Endodermal cell (in vitro differentiated cells): ENCODE data around the gene PRKCE. TPM values are rescaled to one million over a fixed set of nuclear protein-coding genes. Genes with fewer than 3 reads are reported as not detected.

Experiments used
- DNase-seq: peaks from one replicate; pipeline ENCODE4 v3.0.0-alpha.2; 2017
- H3K27ac ChIP-seq: 2 replicates; pipeline ENCODE4 v1.5.1; 2013; ENCODE audit warnings: mild to moderate bottlenecking, low read depth, low read length, moderate library complexity
- H3K27me3 ChIP-seq: 2 replicates; pipeline ENCODE4 v1.6.1; 2013; ENCODE audit warnings: mild to moderate bottlenecking, low read length, moderate library complexity; ENCODE audit not compliant: insufficient read depth, control insufficient read depth, poor library complexity, severe bottlenecking
- H3K36me3 ChIP-seq: 2 replicates; pipeline ENCODE4 v1.7.0; 2013; ENCODE audit warnings: mild to moderate bottlenecking, low read length, moderate library complexity; ENCODE audit not compliant: control insufficient read depth, insufficient read depth
- H3K4me1 ChIP-seq: one replicate; pipeline ENCODE4 v1.7.0; 2013; ENCODE audit warnings: low read length; ENCODE audit not compliant: control insufficient read depth, insufficient read depth
- H3K4me3 ChIP-seq: 2 replicates; pipeline ENCODE4 v1.5.1; 2013; ENCODE audit warnings: mild to moderate bottlenecking, low read length, moderate library complexity
- H3K9ac ChIP-seq: 2 replicates; pipeline ENCODE4 v1.6.1; 2013; ENCODE audit warnings: mild to moderate bottlenecking, low read length, moderate library complexity; ENCODE audit not compliant: poor library complexity, severe bottlenecking; ENCODE audit errors: extremely low read depth
- H3K9me3 ChIP-seq: 2 replicates; pipeline ENCODE4 v1.6.1; 2013; ENCODE audit warnings: mild to moderate bottlenecking, low read length, moderate library complexity; ENCODE audit not compliant: control insufficient read depth
- H3K27ac Mint-ChIP-seq: 2 replicates; pipeline ENCODE4 v1.8.0; 2020; ENCODE audit warnings: mixed read lengths
- H3K27me3 Mint-ChIP-seq: 2 replicates; pipeline ENCODE4 v1.8.0; 2021; ENCODE audit warnings: mild to moderate bottlenecking, mixed read lengths; ENCODE audit not compliant: insufficient read depth
- H3K36me3 Mint-ChIP-seq: 2 replicates; pipeline ENCODE4 v1.8.0; 2020; ENCODE audit warnings: low read depth, mixed read lengths
- H3K4me1 Mint-ChIP-seq: 2 replicates; pipeline ENCODE4 v1.8.0; 2020; ENCODE audit warnings: mixed read lengths
- H3K4me3 Mint-ChIP-seq: 2 replicates; pipeline ENCODE4 v1.8.0; 2020; ENCODE audit warnings: mild to moderate bottlenecking, moderate library complexity, mixed read lengths
- H3K9me3 Mint-ChIP-seq: 2 replicates; pipeline ENCODE4 v1.8.0; 2020; ENCODE audit warnings: mild to moderate bottlenecking, mixed read lengths
- WGBS, 2 experiments: methylation state at CpG; one replicate each; pipeline versions ENCODE4 v1.1.5 to v1.1.7; 2013; ENCODE audit warnings: missing lambda C conversion rate in 2 of 2, mixed read lengths in 1 of 2; ENCODE audit not compliant: insufficient coverage in 1 of 2, insufficient read length in 1 of 2; 5-methylcytosine and 5-hydroxymethylcytosine counted together
- total RNA-seq, 2 donors: library from RNA; stranded (reverse); fragmentation: NEBNext Ultra II Directional in 1 of 2; extraction: Animal tissue kit (Norgen Biotek cat#: 25700) in 1 of 2; gene quantifications; 2 replicates in 1 of 2; 3 replicates in 1 of 2; pipeline ENCODE4 v1.2.1, GENCODE V29; 2021
- TF ChIP-seq, protein P1 (sequence below): fragments of 200-600 bp; sonication (generic); conservative IDR thresholded peaks from 2 replicates; pipeline ENCODE4 v1.5.0; 2021; ENCODE audit warnings: antibody characterized with exemption, mild to moderate bottlenecking

PRKCE gene
- total RNA-seq, 2 donors from 2014 or later, result 1.4 to 1.7 TPM

DNA sequence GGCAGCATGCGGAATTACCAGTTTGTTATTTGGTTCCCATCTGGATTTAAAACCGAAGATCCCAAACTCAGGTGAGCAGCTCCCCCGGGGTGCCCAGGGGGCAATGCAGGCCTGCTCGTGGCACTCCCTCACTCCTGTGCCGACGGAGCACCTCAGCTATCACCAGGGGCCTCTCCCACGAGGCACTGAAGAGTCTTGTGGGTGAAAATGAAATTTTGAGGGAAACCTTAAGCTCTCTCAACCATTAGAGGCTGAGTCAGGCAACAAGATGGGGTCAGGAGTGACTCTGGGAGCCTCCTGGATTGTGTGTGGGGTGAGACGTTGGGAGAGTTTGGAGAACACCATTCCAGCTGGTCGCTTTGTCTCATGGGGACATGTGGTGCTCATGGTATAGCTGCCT lies 189.0 kb downstream of the PRKCE start:
- no peak overlapping the region for H3K27ac Mint-ChIP-seq
- TF ChIP-seq, protein P1, sequence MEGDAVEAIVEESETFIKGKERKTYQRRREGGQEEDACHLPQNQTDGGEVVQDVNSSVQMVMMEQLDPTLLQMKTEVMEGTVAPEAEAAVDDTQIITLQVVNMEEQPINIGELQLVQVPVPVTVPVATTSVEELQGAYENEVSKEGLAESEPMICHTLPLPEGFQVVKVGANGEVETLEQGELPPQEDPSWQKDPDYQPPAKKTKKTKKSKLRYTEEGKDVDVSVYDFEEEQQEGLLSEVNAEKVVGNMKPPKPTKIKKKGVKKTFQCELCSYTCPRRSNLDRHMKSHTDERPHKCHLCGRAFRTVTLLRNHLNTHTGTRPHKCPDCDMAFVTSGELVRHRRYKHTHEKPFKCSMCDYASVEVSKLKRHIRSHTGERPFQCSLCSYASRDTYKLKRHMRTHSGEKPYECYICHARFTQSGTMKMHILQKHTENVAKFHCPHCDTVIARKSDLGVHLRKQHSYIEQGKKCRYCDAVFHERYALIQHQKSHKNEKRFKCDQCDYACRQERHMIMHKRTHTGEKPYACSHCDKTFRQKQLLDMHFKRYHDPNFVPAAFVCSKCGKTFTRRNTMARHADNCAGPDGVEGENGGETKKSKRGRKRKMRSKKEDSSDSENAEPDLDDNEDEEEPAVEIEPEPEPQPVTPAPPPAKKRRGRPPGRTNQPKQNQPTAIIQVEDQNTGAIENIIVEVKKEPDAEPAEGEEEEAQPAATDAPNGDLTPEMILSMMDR, result peak; percentile 25
- H3K27me3 Mint-ChIP-seq, result peaks cover 3% of the 10 kb centered on the region

DNA sequence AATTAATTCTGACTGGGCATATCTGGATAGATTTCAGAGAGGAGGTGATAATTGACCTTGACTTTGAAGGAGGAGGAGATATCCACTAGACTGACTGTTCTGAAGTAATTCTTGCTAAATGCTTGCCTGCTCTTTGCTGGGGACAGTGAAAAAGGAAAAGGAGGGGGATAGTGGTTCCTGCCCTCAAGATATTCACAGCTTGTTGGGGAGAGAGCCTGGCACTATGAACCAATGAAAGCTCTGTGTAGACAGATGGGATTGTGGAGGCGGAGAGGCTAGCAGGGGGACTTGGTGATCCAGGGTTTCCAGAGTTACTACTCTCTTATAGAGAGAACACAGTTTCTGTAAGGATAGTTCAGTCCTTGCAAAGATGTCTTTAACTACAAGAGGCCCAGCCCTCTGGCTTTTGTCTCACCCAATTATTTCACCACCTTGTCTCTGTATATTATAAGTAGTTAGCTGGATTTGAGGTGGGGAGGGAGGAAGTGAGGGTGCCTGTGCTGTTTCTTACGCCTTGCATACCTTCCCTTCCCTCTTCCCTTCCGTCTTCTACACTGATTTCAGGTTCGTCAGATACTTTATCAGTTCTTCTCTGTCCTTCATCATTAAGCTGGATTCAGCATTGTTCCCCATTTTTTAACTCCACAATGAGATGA lies 190.4 kb downstream of the PRKCE start:
- H3K4me1 ChIP-seq, result no peaks in the 10 kb centered on the region
- no peak for DNase-seq
- no peaks in the 10 kb centered on the region for H3K36me3 ChIP-seq
- H3K9ac ChIP-seq, result no peak overlapping the region
- Mint-ChIP-seq H3K36me3 (no peaks in the 10 kb centered on the region), H3K27ac (no peak overlapping the region), H3K4me3 (no peak overlapping the region), H3K9me3 (no peaks in the 10 kb centered on the region), H3K27me3 (peaks cover 3% of the 10 kb centered on the region), H3K4me1 (peaks cover 26% of the 10 kb centered on the region)
- TF ChIP-seq, protein P1, result no peak
- WGBS, 2 experiments, result 79 to 93% methylated on average over 3 to 4 of the region's 4 CpGs
- no peaks in the 10 kb centered on the region for H3K27me3 ChIP-seq
- H3K9me3 ChIP-seq, result no peaks in the 10 kb centered on the region
- H3K4me3 ChIP-seq, result no peak overlapping the region
- no peak overlapping the region for H3K27ac ChIP-seq

More for the DNA sequence above, 189.0 kb downstream of the PRKCE start:
- no peak overlapping the region for H3K27ac ChIP-seq
- no peak for DNase-seq
- H3K9me3 ChIP-seq, result no peaks in the 10 kb centered on the region
- no peaks in the 10 kb centered on the region for H3K9me3 Mint-ChIP-seq
- peaks cover 35% of the 10 kb centered on the region for H3K4me1 Mint-ChIP-seq
- H3K27me3 ChIP-seq, result no peaks in the 10 kb centered on the region
- no peak overlapping the region for H3K4me3 Mint-ChIP-seq
- no peak overlapping the region for H3K4me3 ChIP-seq
- no peak overlapping the region for H3K9ac ChIP-seq
- 89 to 92% methylated on average over 4 to 9 of the region's 9 CpGs for WGBS, 2 experiments
- no peaks in the 10 kb centered on the region for H3K36me3 ChIP-seq
- no peaks in the 10 kb centered on the region for H3K36me3 Mint-ChIP-seq
- peaks cover 5% of the 10 kb centered on the region for H3K4me1 ChIP-seq

DNA sequence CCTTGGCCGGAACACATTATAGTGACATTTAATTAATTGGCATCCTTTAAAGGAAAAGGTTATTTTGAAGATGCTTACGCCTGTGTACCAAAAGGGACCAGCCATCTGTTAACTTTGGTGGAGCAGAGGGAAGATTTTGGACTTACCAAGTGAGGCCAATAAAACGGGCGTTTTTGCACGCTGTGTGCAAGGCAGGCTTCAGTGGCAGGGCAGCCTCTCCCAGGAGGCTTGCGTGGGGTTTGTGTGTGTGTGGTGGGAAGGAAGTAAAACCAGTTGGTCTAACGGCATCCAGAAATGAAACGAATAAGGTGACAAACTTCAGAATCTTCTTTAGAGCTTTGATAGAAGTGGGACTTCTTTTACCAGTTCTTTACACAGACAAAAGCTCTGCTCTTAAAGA lies 191.7 kb downstream of the PRKCE start:
- H3K9ac ChIP-seq, result no peak overlapping the region
- no peaks in the 10 kb centered on the region for H3K36me3 Mint-ChIP-seq
- H3K4me3 Mint-ChIP-seq, result no peak overlapping the region
- no peaks in the 10 kb centered on the region for H3K27me3 ChIP-seq
- TF ChIP-seq, protein P1, result no peak
- H3K27me3 Mint-ChIP-seq, result peaks cover 3% of the 10 kb centered on the region
- no peaks in the 10 kb centered on the region for H3K36me3 ChIP-seq
- no peaks in the 10 kb centered on the region for H3K9me3 ChIP-seq
- no peaks in the 10 kb centered on the region for H3K4me1 ChIP-seq
- DNase-seq, result no peak
- H3K27ac ChIP-seq, result no peak overlapping the region
- H3K4me1 Mint-ChIP-seq, result peaks cover 21% of the 10 kb centered on the region
- no peak overlapping the region for H3K4me3 ChIP-seq
- H3K9me3 Mint-ChIP-seq, result no peaks in the 10 kb centered on the region
- H3K27ac Mint-ChIP-seq, result no peak overlapping the region
- 92 to 97% methylated on average over 5 to 8 of the region's 8 CpGs for WGBS, 2 experiments
